Activated naive CD4-positive, alpha-beta T cell treated with anti-CD3 and anti-CD28 coated beads, Interleukin-2, amount 50 U/mL, for 24 hours (primary cell): Measurements from ENCODE around the gene SPATC1L.
A peak's percentile ranks its signal among the peaks of the same experiment; 100 is the strongest.

Source experiments
- H3K27ac Mint-ChIP-seq: one replicate; pipeline ENCODE4 v1.8.0; 2021; ENCODE audit warnings: mild to moderate bottlenecking, mixed read lengths
- H3K27me3 Mint-ChIP-seq: one replicate; pipeline ENCODE4 v1.8.0; 2021; ENCODE audit warnings: mixed read lengths
- H3K36me3 Mint-ChIP-seq: one replicate; pipeline ENCODE4 v1.8.0; 2021; ENCODE audit warnings: mixed read lengths
- H3K4me1 Mint-ChIP-seq: one replicate; pipeline ENCODE4 v1.8.0; 2021; ENCODE audit warnings: mixed read lengths
- H3K4me3 Mint-ChIP-seq: one replicate; pipeline ENCODE4 v1.8.0; 2021; ENCODE audit warnings: mild to moderate bottlenecking, mixed read lengths
- H3K9me3 Mint-ChIP-seq: one replicate; pipeline ENCODE4 v1.8.0; 2021; ENCODE audit warnings: mixed read lengths

The SPATC1L gene

DNA sequence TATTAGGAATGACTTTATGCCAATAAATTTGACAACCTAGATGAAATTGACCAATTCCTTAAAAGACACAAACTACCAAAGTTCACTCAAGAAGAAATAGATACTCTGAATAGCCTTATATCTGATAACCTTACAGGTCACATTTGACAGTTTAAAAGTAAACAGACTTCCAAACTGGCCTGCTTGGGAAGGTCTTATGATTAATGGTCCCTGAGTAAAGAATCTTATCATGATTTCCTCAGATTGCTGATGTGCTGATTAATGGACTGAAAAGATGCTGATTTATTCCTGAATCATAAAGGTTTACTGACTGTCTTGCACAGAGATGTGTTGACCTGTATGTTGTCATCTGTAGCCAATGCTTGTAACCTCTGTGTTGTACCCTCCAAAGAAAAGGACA, 19.2 kb downstream of the SPATC1L start:
- Mint-ChIP-seq H3K9me3 (no peaks in the 10 kb centered on the region), H3K27ac (no peak overlapping the region), H3K4me1 (no peaks in the 10 kb centered on the region), H3K27me3 (peaks cover 1% of the 10 kb centered on the region), H3K36me3 (peaks cover 4% of the 10 kb centered on the region), H3K4me3 (no peak overlapping the region)

DNA sequence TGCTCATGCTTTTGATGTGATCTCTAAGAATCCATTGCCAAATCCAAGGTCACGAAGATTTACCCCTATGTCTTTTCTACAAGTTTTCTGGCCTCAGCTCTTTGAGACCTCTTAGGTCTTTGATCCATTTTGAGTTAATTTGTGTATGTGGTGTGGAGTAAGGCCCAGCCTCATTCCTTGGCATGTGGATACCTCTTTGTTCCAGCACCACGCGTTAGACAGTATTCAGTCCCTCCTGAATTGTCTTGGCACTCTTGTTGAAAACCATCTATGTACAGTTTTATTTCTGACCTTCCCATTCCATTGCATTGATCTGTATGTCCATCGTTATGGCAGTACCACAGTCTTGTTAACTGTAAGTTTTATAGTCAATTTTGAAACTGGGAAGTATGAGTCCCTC, 20.9 kb downstream of the SPATC1L start:
- no peak overlapping the region for H3K27ac Mint-ChIP-seq
- H3K9me3 Mint-ChIP-seq: no peaks in the 10 kb centered on the region
- no peaks in the 10 kb centered on the region for H3K4me1 Mint-ChIP-seq

DNA sequence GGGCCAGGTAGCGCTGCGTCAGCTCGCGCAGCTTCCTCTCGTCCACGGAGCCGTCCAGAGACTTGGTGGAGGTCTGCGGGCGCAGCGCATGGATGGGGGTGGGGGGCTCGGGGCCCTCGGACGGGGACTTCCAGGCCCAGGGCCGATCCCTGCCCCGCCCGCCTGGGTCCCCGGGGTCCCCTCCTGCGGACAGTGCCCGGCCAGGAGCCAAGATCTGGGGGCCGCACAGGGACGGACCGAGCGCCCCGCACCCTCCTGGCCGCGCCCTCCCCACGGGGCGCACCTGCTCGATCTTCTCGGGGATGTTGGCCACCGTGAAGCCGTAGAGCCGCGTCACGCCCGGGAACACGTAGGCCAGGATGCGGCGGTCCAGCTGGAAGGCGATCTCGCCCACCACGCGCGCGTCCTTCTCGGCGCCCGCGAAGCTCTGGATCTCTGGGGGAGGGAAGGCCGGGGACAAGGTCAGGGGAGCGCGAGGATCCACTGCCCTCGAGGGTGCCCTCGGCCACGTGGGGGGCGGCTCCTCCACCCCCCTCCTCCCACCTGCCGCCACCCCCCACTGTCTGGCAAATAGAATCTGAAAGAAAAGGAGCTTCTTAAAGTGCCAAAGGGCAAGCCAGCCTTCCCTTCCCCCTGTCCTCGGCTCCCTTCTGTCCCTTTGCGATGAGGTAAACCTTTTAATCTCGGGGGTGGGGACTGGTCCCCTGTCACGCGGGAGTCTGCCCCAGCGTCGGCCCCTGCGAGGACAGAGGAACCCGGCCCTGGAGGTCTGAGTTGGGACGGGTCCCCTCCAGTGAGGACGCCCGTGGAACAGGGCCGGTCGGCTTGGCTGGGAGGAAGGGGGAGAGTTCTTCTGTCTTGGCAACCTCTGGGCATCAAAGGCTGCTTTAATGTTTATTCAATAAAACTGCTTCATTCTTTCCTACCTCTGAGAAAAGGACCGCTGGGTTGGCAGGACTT, 22.3 kb downstream of the SPATC1L start:
- Mint-ChIP-seq H3K27me3 (peaks cover 1% of the 10 kb centered on the region), H3K27ac (no peak overlapping the region), H3K4me3 (peak overlapping the region; percentile 36), H3K36me3 (peaks cover 3% of the 10 kb centered on the region), H3K4me1 (no peaks in the 10 kb centered on the region), H3K9me3 (no peaks in the 10 kb centered on the region)

More for the DNA sequence above, 20.9 kb downstream of the SPATC1L start:
- peaks cover 4% of the 10 kb centered on the region for H3K36me3 Mint-ChIP-seq
- H3K27me3 Mint-ChIP-seq: peaks cover 1% of the 10 kb centered on the region
- H3K4me3 Mint-ChIP-seq: peak overlapping the region; percentile 42

DNA sequence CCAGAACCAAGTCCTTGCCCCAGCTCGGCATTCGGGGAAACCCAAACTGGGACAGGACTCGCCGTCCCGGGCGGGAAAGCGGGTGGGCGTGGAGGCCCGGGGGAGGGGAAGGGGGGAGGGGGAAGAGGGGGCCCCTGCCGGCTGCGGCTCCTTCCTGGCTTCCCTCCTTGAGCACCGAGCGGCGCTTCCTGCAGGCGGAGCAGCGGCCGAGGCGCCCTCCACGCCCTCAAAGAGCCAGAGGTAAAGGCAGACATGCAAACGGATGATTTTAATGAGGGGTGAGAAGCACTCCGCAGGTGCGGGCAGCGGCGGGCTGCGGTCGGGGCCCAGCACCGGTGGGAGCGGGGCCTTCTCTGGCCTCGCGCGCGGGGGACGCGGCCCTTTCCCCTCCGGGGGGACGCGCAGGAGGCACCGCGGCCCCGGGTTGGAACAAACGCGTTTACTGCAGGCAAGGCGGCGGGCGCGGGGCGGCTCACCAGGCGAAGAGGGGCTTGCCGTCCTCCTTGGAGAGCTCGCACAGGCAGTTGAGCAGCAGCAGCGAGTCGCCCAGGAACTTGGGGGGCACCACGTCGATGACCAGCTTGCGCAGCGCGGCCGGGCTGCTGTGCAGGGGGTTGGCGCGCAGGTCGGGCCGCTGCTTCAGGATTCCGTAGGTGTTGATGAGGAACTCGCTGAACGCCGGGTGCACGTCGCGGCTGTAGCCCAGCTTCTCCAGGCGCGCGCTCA, 23.2 kb downstream of the SPATC1L start:
- no peaks in the 10 kb centered on the region for H3K9me3 Mint-ChIP-seq
- no peak overlapping the region for H3K27ac Mint-ChIP-seq
- peaks cover 1% of the 10 kb centered on the region for H3K27me3 Mint-ChIP-seq
- H3K4me3 Mint-ChIP-seq: peak overlapping the region; percentile 74
- no peaks in the 10 kb centered on the region for H3K4me1 Mint-ChIP-seq
- H3K36me3 Mint-ChIP-seq: peaks cover 3% of the 10 kb centered on the region

DNA sequence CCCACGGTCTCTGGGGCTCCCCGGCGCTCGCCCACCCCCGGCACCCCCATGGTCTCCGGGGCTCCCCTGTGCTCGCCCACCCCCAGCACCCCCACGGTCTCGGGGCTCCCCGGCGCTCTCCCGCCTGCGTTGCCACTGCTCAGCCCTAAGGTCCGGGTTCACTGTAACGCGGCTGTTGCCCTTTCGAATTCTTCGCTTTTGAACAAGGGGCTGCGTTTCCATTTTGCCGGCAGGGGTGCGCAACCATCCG, 23.7 kb downstream of the SPATC1L start:
- H3K4me1 Mint-ChIP-seq: no peaks in the 10 kb centered on the region

DNA sequence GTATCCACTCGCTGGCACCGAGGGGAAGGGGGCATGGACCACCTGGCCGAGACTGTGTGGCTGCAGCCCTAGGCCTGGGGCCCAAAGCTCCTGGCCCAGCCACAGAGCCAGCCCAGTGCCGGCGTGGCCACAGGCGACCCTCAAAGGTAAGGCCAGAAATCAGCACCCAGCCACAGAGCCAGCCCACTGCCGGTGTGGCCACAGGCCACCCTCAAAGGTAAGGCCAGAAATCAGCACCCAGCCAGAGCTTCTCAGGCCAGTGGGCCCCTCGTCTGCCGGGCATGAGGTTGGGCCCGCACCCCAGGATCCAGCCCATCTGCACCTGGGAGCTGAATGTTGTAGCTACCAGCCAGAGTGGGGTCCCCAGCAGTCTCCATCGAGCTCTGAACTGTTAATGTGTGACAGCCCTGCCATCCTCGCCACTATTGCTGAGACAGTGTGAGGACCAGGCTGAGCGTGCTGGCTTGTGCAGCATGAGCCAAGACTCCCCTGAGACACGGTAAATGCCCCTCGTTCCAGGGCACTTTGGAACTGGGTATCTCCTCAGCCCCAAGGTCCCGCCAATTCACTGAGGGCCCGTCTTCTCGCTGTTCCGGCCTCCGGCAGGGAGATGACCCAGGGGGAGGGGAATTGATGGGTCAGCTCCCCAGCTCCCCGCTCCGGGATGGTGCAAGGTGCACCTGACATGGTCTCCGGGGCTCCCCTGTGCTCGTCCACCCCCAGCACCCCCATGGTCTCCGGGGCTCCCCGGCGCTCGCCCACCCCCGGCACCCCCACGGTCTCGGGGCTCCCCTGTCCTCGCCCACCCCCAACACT, 24.2 kb downstream of the SPATC1L start:
- Mint-ChIP-seq H3K4me1 (no peaks in the 10 kb centered on the region), H3K4me3 (no peak overlapping the region), H3K27me3 (peaks cover 1% of the 10 kb centered on the region), H3K36me3 (no peaks in the 10 kb centered on the region), H3K9me3 (no peaks in the 10 kb centered on the region), H3K27ac (peak overlapping the region; percentile 17)

More for the DNA sequence above, 23.7 kb downstream of the SPATC1L start:
- Mint-ChIP-seq H3K36me3 (no peaks in the 10 kb centered on the region), H3K4me3 (no peak overlapping the region), H3K27me3 (peaks cover 1% of the 10 kb centered on the region), H3K9me3 (no peaks in the 10 kb centered on the region), H3K27ac (no peak overlapping the region)

DNA sequence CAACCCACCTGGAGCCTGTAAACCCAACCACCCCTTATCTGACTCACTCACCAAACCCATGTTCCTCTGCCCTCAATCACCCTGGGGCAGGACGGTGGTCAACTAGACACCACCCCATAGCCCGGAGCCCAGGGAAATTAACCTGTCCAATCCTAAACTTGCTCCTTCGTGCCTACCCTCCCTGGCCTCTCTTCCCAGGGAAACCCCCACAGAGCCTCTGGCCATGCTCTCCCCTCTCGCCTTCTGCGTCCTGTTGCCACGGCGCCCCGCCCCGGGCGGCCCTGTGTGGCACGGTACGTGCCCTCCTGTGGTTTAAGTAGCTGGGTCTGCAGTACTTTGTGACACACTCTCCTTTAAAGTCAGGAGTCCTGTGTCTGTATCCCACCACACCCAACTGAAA, 24.9 kb downstream of the SPATC1L start:
- H3K9me3 Mint-ChIP-seq: no peaks in the 10 kb centered on the region
- peaks cover 1% of the 10 kb centered on the region for H3K27me3 Mint-ChIP-seq
- no peaks in the 10 kb centered on the region for H3K4me1 Mint-ChIP-seq
- H3K36me3 Mint-ChIP-seq: no peaks in the 10 kb centered on the region
- no peak overlapping the region for H3K27ac Mint-ChIP-seq
- H3K4me3 Mint-ChIP-seq: no peak overlapping the region

DNA sequence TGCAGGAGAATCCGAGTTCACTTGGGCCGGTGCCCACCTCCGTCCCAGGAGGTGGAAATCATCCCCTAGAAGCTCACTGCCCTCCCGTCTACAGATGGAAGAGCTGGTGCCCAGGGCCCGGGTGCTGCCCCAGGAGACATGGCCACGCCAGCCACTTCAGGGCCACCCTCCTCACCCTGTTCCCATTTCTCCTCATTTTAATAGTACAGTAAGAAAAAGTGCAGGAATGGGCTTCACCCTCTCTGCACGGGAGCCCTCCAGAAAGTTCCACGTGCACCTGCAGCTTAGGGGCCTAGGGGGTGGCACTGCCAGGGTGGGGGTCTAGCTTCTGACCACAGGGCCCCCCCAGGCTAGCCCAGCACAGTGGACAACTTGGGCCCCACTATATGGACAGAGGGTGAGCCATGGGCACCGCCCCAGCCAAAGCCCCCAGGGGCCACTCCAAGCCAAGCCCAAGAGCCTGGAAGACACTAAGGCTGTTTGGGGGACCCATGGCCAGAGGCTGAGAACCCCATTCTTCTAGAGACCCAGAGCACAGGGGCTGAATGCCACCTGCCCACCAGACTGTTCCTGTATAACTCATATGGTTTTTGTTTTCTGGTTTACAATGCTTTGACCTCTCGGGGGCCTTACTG, 25.5 kb downstream of the SPATC1L start:
- Mint-ChIP-seq H3K36me3 (no peaks in the 10 kb centered on the region), H3K4me3 (no peak overlapping the region), H3K4me1 (no peaks in the 10 kb centered on the region), H3K9me3 (no peaks in the 10 kb centered on the region), H3K27ac (no peak overlapping the region), H3K27me3 (peaks cover 1% of the 10 kb centered on the region)

DNA sequence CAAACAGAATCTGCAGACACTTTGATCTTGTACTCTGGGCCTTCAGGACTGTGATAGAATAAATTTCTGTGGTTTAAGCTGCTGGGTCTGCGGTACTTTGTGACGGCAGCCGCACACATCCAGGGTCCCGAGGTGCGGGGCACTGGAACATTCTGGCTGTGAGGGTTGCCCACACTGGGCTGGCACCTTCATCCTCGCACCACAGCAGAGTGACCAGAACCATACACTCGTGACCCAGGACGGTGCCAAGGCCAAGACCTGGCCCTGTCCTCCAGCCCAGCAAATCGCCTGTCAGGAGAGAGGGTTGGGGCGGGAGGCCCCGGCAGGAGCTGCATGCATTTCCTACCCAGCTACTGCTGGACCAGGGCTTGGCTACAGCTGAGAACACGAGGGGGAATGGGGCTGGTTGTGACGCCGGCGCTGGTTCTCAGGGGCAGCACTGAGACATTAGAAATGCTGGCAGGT, 26.2 kb downstream of the SPATC1L start:
- H3K4me1 Mint-ChIP-seq: no peaks in the 10 kb centered on the region
- no peaks in the 10 kb centered on the region for H3K36me3 Mint-ChIP-seq
- H3K27ac Mint-ChIP-seq: no peak overlapping the region
- H3K4me3 Mint-ChIP-seq: no peak overlapping the region
- peaks cover 1% of the 10 kb centered on the region for H3K27me3 Mint-ChIP-seq
- H3K9me3 Mint-ChIP-seq: no peaks in the 10 kb centered on the region

DNA sequence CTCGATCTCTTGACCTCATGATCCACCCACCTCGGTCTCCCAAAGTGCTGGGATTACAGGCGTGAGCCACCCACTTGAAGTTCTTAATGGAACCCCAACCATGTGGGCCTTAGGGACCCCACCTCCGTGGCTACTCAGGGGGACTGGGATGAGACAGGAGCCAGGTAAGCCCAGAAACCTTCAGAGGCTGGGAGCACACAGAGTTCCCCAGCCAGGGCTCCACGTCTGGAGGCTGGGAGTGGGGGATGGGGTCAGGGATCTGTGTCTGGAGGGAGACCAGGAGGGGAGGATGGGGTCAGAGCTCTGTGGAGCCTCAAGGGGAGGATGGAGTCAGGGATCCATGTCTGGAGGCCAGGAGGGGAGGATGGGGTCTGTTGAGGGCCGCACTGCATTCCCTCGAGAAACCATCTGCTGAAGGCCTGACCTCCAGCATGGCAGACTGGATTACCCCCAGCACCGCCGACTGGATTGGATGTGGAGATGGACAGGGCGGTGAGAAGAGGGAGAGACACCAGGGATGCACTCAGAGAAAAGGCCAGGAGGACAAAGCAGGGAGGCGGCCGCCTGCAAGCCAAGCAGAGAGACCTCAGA, 26.8 kb downstream of the SPATC1L start:
- H3K4me3 Mint-ChIP-seq: no peak overlapping the region
- H3K9me3 Mint-ChIP-seq: no peaks in the 10 kb centered on the region
- no peaks in the 10 kb centered on the region for H3K4me1 Mint-ChIP-seq
- H3K36me3 Mint-ChIP-seq: no peaks in the 10 kb centered on the region
- H3K27me3 Mint-ChIP-seq: peaks cover 1% of the 10 kb centered on the region
- no peak overlapping the region for H3K27ac Mint-ChIP-seq

DNA sequence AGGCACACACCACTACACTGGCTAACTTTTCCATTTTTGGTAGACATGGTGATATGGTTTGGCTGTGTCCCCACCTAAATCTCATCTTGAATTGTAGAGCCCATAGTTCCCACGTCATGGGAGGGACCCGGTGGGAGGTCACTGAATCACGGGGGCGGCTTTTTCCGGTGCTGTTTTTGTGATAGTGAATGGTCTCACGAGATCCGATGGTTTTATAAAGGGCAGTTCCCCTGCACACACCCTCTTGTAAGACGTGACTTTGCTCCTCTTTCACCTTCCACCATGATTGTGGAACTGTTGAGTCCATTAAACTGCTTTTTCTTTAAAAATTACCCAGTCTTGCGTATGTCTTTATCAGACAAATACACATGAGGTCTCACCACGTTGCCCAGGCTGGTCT, 27.6 kb downstream of the SPATC1L start:
- H3K36me3 Mint-ChIP-seq: no peaks in the 10 kb centered on the region
- peaks cover 1% of the 10 kb centered on the region for H3K27me3 Mint-ChIP-seq
- H3K9me3 Mint-ChIP-seq: no peaks in the 10 kb centered on the region
- H3K4me3 Mint-ChIP-seq: no peak overlapping the region
- H3K27ac Mint-ChIP-seq: no peak overlapping the region
- no peaks in the 10 kb centered on the region for H3K4me1 Mint-ChIP-seq

DNA sequence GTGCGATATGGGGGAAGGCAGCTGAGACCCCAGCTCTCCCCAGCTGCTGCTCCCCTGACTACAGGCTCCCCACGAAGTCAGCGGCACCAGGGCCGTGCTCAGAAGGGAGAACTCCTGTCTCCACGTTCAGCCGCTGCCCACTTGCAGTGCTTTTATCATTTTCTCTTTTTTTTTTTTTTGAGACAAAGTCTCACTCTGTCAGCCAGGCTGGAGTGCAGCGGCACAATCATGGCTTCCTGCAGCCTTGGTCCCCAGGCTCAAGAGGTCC, 27.9 kb downstream of the SPATC1L start:
- Mint-ChIP-seq H3K4me3 (no peak overlapping the region), H3K27me3 (peaks cover 1% of the 10 kb centered on the region), H3K9me3 (no peaks in the 10 kb centered on the region), H3K4me1 (no peaks in the 10 kb centered on the region), H3K27ac (no peak overlapping the region), H3K36me3 (no peaks in the 10 kb centered on the region)

DNA sequence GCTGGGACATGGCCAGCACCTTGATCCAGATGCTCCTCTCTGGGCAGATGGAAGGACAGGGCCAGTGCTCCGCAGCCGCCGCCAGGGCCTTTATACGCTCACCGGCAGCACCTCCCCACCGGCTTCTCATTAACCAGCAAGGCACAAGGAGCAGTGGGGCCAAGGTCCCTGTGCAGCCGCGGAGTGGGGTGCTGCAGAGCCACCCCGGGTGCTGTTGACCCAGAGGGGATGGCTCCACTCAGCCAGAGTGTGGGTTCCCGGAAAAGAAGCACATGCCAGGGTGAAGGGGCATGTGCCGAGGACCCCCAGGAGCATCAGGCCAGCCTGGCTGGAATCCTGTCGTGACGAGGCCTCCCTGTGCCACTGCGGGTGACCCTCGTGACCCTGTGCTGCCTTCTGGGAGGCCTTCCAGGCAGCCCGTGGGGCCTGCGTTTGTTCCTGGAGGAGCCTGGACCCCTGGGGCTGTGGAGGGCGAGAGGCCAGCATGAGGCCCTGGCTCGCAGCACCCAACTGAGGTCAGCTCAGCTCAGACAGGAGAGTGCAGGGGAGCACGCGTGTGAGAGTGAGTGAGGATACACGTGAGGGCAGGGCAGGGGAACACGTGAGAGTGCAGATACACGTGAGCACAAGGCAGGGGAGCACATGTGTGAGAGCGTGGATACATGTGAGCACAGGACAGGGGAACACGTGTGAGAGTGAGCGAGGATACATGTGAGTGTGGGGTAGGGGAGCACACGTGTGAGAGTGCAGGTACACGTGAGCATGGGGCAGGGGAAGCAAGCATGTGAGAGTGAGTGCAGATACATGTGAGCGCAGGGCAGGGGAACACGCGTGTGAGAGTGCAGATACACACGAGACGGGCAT, 28.5 kb downstream of the SPATC1L start, which contains the start of gene FTCD:
Gene FTCD (minus strand): TSS at position 66 of the 864 bp plus-strand sequence. CDS start 56 bp downstream, at position 10.
- Mint-ChIP-seq H3K36me3 (no peaks in the 10 kb centered on the region), H3K4me3 (no peak within 1 kb of the TSS), H3K27me3 (no peaks in the 10 kb centered on the region), H3K9me3 (no peaks in the 10 kb centered on the region), H3K27ac (no peak within 1 kb of the TSS), H3K4me1 (no peaks in the 10 kb centered on the region)

DNA sequence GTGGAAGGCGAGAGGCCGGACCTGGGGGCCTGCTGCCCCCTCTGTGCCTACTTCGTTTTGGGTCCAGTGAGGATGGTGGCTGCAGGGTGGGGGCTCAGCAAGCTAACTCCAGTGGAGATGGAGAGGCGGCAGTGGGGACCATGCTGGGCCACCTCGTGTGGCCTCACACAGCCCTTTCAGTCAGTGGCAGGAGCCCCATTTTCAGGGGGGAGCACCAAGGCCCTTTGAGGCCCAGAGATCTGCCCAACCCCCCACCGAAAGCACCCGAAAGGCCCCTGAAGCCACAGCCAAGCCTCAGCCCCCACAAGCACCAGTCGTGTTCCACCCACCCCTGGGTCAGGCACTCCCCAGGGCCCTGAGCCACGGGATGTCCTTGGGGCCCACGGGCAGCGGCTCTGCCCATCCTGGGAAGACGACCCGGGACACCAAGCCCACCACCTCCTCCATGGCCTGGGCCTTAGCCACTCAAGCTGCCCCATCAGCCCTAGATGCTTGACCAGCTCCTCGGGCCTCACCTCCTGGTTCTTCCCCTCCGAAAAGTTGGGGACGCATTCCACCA, 29.2 kb downstream of the SPATC1L start:
- H3K4me3 Mint-ChIP-seq: no peak overlapping the region
- no peaks in the 10 kb centered on the region for H3K4me1 Mint-ChIP-seq
- no peaks in the 10 kb centered on the region for H3K27me3 Mint-ChIP-seq
- H3K27ac Mint-ChIP-seq: no peak overlapping the region
- no peaks in the 10 kb centered on the region for H3K36me3 Mint-ChIP-seq
- no peaks in the 10 kb centered on the region for H3K9me3 Mint-ChIP-seq
